Suprapubic skin (tissue), 4 donors: ENCODE measurements around the gene RARRES1. TPM values are rescaled to one million over a fixed set of nuclear protein-coding genes. Genes with fewer than 3 reads are reported as not detected.
A peak's percentile ranks its signal among the peaks of the same experiment; 100 is the strongest.

ENCODE experiments used
- DNase-seq, 2 donors: peaks; one replicate each; pipeline ENCODE4 v3.0.0-alpha.2; 2019; ENCODE audit warnings: low spot score in 2 of 2
- H3K27ac ChIP-seq: fragments of 200-600 bp; sonication (generic); one replicate; pipeline ENCODE4 v1.5.1; 2019
- H3K27me3 ChIP-seq: fragments of 200-600 bp; sonication (generic); one replicate; pipeline ENCODE4 v1.5.1; 2019
- H3K36me3 ChIP-seq: fragments of 200-600 bp; sonication (generic); one replicate; pipeline ENCODE4 v1.5.1; 2019
- H3K4me1 ChIP-seq: fragments of 200-600 bp; sonication (generic); one replicate; pipeline ENCODE4 v1.5.1; 2019
- H3K4me3 ChIP-seq: fragments of 200-600 bp; sonication (generic); one replicate; pipeline ENCODE4 v1.5.1; 2019; ENCODE audit warnings: mild to moderate bottlenecking
- H3K9me3 ChIP-seq: fragments of 200-600 bp; sonication (generic); one replicate; pipeline ENCODE4 v1.5.1; 2019
- EP300 ChIP-seq: sonication (generic); formaldehyde crosslinking; IDR thresholded peaks from one replicate; pipeline ENCODE4 v1.6.1; 2017; ENCODE audit warnings: antibody characterized with exemption
- POLR2A ChIP-seq, 2 donors: fragments of 450-650 bp; IDR thresholded peaks; one replicate each; pipeline ENCODE4 v1.6.1; 2017; ENCODE audit warnings: antibody characterized with exemption in 2 of 2, mild to moderate bottlenecking in 2 of 2, moderate library complexity in 2 of 2
- POLR2AphosphoS5 ChIP-seq, 3 donors: sonication (generic); formaldehyde crosslinking; IDR thresholded peaks; one replicate each; pipeline ENCODE4 v1.6.1; 2017; ENCODE audit warnings: antibody characterized with exemption in 3 of 3
- WGBS: methylation state at CpG from one replicate; pipeline ENCODE4 v1.1.5; 2018; 5-methylcytosine and 5-hydroxymethylcytosine counted together
- total RNA-seq, 4 donors: library from RNA; depleted of rRNA; stranded (reverse); fragments of >200 nt; gene quantifications; one replicate each; pipeline ENCODE4 v1.1.0, GENCODE V29; 2016
- TF ChIP-seq, protein P1 (sequence below), 2 donors: fragments of 200-600 bp in 1 of 2; fragments of 450-650 bp in 1 of 2; sonication (generic) in 1 of 2; IDR thresholded peaks; one replicate each; pipeline ENCODE4 v1.5.1; 2016 to 2019; ENCODE audit warnings: antibody characterized with exemption in 2 of 2, mild to moderate bottlenecking in 1 of 2, moderate library complexity in 1 of 2

The RARRES1 gene
- total RNA-seq, 4 donors from 2014 or later, result 5.6 to 23.4 (median 19.5) TPM

DNA sequence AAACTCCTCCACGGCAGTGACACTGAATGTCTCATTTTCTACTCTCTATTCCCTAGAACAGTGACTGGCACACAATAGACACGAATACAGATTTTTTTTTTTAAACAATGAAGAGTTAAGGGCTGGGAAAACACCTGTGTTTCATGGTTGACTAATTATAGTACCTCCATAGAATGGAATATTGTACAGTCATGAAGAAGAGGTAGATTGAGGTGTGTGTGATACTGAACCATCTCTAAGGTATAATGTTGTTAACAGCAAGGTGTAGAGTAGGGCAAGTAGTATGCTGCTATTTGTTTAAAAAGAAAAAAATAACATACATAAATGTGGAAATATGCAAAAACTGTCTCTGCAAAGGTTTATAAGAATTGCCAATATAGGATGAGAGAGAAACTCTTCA lies 5.2 kb upstream of the RARRES1 start:
- Histone ChIP-seq H3K27ac (no peak overlapping the region), H3K4me1 (peaks cover 6% of the 10 kb centered on the region), H3K27me3 (no peaks in the 10 kb centered on the region), H3K9me3 (peaks cover 4% of the 10 kb centered on the region), H3K36me3 (no peaks in the 10 kb centered on the region), H3K4me3 (no peak overlapping the region)
- no peak for DNase-seq
- WGBS, result 94% methylated on average over 2 of the region's 2 CpGs
- TF ChIP-seq, protein P1, sequence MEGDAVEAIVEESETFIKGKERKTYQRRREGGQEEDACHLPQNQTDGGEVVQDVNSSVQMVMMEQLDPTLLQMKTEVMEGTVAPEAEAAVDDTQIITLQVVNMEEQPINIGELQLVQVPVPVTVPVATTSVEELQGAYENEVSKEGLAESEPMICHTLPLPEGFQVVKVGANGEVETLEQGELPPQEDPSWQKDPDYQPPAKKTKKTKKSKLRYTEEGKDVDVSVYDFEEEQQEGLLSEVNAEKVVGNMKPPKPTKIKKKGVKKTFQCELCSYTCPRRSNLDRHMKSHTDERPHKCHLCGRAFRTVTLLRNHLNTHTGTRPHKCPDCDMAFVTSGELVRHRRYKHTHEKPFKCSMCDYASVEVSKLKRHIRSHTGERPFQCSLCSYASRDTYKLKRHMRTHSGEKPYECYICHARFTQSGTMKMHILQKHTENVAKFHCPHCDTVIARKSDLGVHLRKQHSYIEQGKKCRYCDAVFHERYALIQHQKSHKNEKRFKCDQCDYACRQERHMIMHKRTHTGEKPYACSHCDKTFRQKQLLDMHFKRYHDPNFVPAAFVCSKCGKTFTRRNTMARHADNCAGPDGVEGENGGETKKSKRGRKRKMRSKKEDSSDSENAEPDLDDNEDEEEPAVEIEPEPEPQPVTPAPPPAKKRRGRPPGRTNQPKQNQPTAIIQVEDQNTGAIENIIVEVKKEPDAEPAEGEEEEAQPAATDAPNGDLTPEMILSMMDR (IDR thresholded peaks at IDR 0.05), result no peak
- TF ChIP-seq EP300 (no peak), POLR2AphosphoS5 (IDR thresholded peaks at IDR 0.05) (no peak), POLR2A (IDR thresholded peaks at IDR 0.05) (no peak)

GRCh38 chr3:158735296-158736033 lies 3.2 kb upstream of the RARRES1 start:
- no peak overlapping the region for H3K4me3 ChIP-seq
- 81% methylated on average over 7 of the region's 7 CpGs for WGBS
- TF ChIP-seq EP300, result no peak

DNA sequence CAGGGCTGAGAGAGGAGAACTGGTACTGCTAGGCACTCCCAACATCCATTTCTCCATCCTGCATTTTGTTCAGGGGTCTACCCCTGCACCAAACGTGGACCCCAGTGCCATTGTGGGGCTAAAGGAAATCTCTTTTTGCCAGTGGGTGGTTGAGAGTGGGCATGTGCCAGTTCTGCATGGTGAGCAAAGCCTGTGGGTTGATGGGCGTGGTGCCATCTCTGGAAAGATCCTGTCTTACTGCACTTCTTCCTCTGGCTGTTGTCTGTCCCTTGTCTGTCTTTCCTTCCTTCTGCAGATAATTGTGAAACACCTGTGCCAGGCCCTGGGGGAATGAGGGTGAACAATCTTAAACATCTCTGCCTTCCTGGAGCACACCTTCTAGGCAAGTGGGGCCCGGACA lies 1.4 kb upstream of the RARRES1 start:
- Histone ChIP-seq H3K27me3 (no peaks in the 10 kb centered on the region), H3K4me3 (no peak overlapping the region), H3K27ac (no peak overlapping the region), H3K4me1 (peaks cover 16% of the 10 kb centered on the region), H3K9me3 (peaks cover 4% of the 10 kb centered on the region), H3K36me3 (no peaks in the 10 kb centered on the region)
- no peak for DNase-seq
- TF ChIP-seq POLR2AphosphoS5 (IDR thresholded peaks at IDR 0.05) (no peak), EP300 (no peak), POLR2A (IDR thresholded peaks at IDR 0.05) (no peak)
- TF ChIP-seq, protein P1 (IDR thresholded peaks at IDR 0.05), result no peak
- 51% methylated on average over 3 of the region's 3 CpGs for WGBS

More at GRCh38 chr3:158735296-158736033, 3.2 kb upstream of the RARRES1 start:
- Histone ChIP-seq H3K4me1 (peaks cover 16% of the 10 kb centered on the region), H3K36me3 (no peaks in the 10 kb centered on the region), H3K27me3 (no peaks in the 10 kb centered on the region), H3K27ac (no peak overlapping the region), H3K9me3 (peaks cover 4% of the 10 kb centered on the region)
- DNase-seq, result no peak

DNA sequence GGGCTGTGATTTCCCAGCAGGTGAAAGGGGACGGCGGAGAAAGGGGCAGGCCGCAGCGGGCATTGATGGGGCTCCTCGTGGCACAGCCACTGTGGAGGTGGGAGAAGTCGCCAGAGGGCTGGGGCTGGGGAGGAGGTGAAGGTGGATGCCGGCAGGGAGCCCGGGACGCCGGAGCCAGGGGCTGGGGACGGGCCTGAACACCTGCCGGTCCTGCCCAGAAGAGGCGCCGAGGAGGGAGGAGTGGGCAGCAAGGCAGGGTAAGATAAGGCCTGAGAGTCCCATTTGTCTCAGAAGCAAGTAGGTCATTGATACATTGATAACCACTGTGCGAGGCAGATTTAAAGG lies 571 bp upstream of the RARRES1 start:
- DNase-seq, result no peak
- no peak for TF ChIP-seq EP300
- no peak for TF ChIP-seq POLR2AphosphoS5 (IDR thresholded peaks at IDR 0.05)
- no peak for TF ChIP-seq POLR2A (IDR thresholded peaks at IDR 0.05)
- TF ChIP-seq, protein P1 (IDR thresholded peaks at IDR 0.05), result no peak
- 47% methylated on average over 15 of the region's 15 CpGs for WGBS
- Histone ChIP-seq H3K36me3 (no peaks in the 10 kb centered on the region), H3K27me3 (no peaks in the 10 kb centered on the region), H3K4me3 (peak overlapping the region; percentile 78), H3K27ac (peak overlapping the region; percentile 63), H3K4me1 (peaks cover 19% of the 10 kb centered on the region), H3K9me3 (peaks cover 4% of the 10 kb centered on the region)

GRCh38 chr3:158731486-158731885 lies 771 bp downstream of the RARRES1 start:
- peaks cover 25% of the 10 kb centered on the region for H3K4me1 ChIP-seq
- 54% methylated on average over 13 of the region's 14 CpGs for WGBS
- DNase-seq, result no peak
- no peaks in the 10 kb centered on the region for H3K27me3 ChIP-seq
- TF ChIP-seq EP300 (no peak), POLR2A (IDR thresholded peaks at IDR 0.05) (no peak), POLR2AphosphoS5 (IDR thresholded peaks at IDR 0.05) (no peak)
- TF ChIP-seq, protein P1 (IDR thresholded peaks at IDR 0.05), result no peak
- H3K36me3 ChIP-seq, result no peaks in the 10 kb centered on the region
- peak overlapping the region; percentile 63 for H3K27ac ChIP-seq
- peaks cover 4% of the 10 kb centered on the region for H3K9me3 ChIP-seq
- peak overlapping the region; percentile 78 for H3K4me3 ChIP-seq
